HepG2 (cell line): ENCODE data around the gene NCOA5. TPM values are rescaled to one million over a fixed set of nuclear protein-coding genes. Genes with fewer than 3 reads are reported as not detected.

Source experiments
- CBX2 ChIP-seq, 2 experiments: fragments of 200-600 bp in 1 of 2; sonication (generic); formaldehyde crosslinking in 1 of 2; IDR thresholded peaks; 2 replicates each; pipeline versions ENCODE4 v1.7.0 to v1.8.1; 2018 to 2022; ENCODE audit warnings: low read depth in 2 of 2, low read length in 1 of 2, mild to moderate bottlenecking in 1 of 2, missing genetic modification reagents in 1 of 2
- CHCHD3 ChIP-seq: sonication (generic); formaldehyde crosslinking; IDR thresholded peaks from 2 replicates; pipeline ENCODE4 v1.8.0; 2022; ENCODE audit warnings: mild to moderate bottlenecking, missing genetic modification reagents, moderate library complexity
- GFI1 ChIP-seq: sonication (generic); formaldehyde crosslinking; IDR thresholded peaks from 2 replicates; pipeline ENCODE4 v1.5.0; 2020; ENCODE audit warnings: missing genetic modification reagents, mild to moderate bottlenecking, borderline replicate concordance
- PAX8 ChIP-seq: sonication (generic); formaldehyde crosslinking; IDR thresholded peaks from 2 replicates; pipeline ENCODE4 v1.8.0; 2022; ENCODE audit warnings: mild to moderate bottlenecking, missing genetic modification reagents, borderline replicate concordance
- PCBP2 ChIP-seq: fragments of 200-400 bp; formaldehyde crosslinking; optimal IDR thresholded peaks from 2 replicates; pipeline ENCODE3; 2018; ENCODE audit warnings: low read length, low read depth; ENCODE audit not compliant: poor library complexity, severe bottlenecking
- TRIM22 ChIP-seq: fragments of 450-650 bp; IDR thresholded peaks from 2 replicates; pipeline ENCODE4 v1.6.1; 2017
- XBP1 ChIP-seq: sonication (generic); formaldehyde crosslinking; IDR thresholded peaks from 2 replicates; pipeline ENCODE4 v1.5.0; 2020; ENCODE audit warnings: missing genetic modification reagents
- ZNF142 ChIP-seq: sonication (generic); formaldehyde crosslinking; IDR thresholded peaks from 2 replicates; pipeline ENCODE4 v1.4.0; 2020; ENCODE audit warnings: missing genetic modification reagents
- ZNF326 ChIP-seq: sonication (generic); formaldehyde crosslinking; IDR thresholded peaks from 2 replicates; pipeline ENCODE4 v1.4.0; 2020; ENCODE audit warnings: missing genetic modification reagents, borderline replicate concordance
- ZNF720 ChIP-seq: sonication (generic); formaldehyde crosslinking; IDR thresholded peaks from 2 replicates; pipeline ENCODE4 v1.4.0; 2020; ENCODE audit warnings: missing genetic modification reagents
- polyA plus RNA-seq, 8 experiments: library from polyadenylated mRNA; depleted of rRNA in 3 of 8; stranded (reverse) in 7 of 8; unstranded in 1 of 8; fragments of >200 nt; fragmentation: Illumina TruSeq in 4 of 8; extraction: Trizol in 4 of 8; gene quantifications; 2 replicates each; pipeline versions ENCODE4 v1.2.1 to v1.2.3, GENCODE V29; 2011 to 2016; ENCODE audit warnings: low read depth in 4 of 8, missing spikeins in 1 of 8, mixed read lengths in 1 of 8; ENCODE audit not compliant: insufficient read depth in 1 of 8
- total RNA-seq, 5 experiments: library from RNA; depleted of rRNA; stranded (reverse); fragments of >200 nt; fragmentation: Illumina TruSeq; extraction: Trizol; gene quantifications; 2 replicates each; pipeline ENCODE4 v1.2.3, GENCODE V29; 2016; ENCODE audit warnings: low read depth in 1 of 5
- TF ChIP-seq, protein P1 (sequence below): sonication (generic); formaldehyde crosslinking; IDR thresholded peaks from 2 replicates; pipeline ENCODE4 v1.5.1; 2020; ENCODE audit warnings: mild to moderate bottlenecking, moderate library complexity, missing genetic modification reagents
- TF ChIP-seq, protein P2 (sequence below): fragments of 450-650 bp; IDR thresholded peaks from 2 replicates; pipeline ENCODE4 v1.6.1; 2017; ENCODE audit warnings: mild to moderate bottlenecking
- TF ChIP-seq, protein P3 (sequence below): sonication (generic); formaldehyde crosslinking; IDR thresholded peaks from 2 replicates; pipeline ENCODE4 v1.4.0; 2020; ENCODE audit warnings: missing genetic modification reagents

NCOA5 gene
- total and polyA plus RNA-seq, 2 of the 13 experiments (the other 11 are each of a cell fraction or from before 2014, with no cell fraction given), result 16.5 to 28.4 TPM

- TF ChIP-seq, protein P1, sequence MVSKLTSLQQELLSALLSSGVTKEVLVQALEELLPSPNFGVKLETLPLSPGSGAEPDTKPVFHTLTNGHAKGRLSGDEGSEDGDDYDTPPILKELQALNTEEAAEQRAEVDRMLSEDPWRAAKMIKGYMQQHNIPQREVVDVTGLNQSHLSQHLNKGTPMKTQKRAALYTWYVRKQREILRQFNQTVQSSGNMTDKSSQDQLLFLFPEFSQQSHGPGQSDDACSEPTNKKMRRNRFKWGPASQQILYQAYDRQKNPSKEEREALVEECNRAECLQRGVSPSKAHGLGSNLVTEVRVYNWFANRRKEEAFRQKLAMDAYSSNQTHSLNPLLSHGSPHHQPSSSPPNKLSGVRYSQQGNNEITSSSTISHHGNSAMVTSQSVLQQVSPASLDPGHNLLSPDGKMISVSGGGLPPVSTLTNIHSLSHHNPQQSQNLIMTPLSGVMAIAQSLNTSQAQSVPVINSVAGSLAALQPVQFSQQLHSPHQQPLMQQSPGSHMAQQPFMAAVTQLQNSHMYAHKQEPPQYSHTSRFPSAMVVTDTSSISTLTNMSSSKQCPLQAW, result peak; percentile 63; the same call in 1 of the 2 replicates
- TF ChIP-seq TRIM22, result no peak
- TF ChIP-seq ZNF142 (CRISPR knock-in tag), result no peak
- no peak for TF ChIP-seq PCBP2
- no peak for TF ChIP-seq GFI1 (CRISPR knock-in tag)
- no peak for TF ChIP-seq ZNF720
- TF ChIP-seq ZNF326 (CRISPR knock-in tag), result no peak
- TF ChIP-seq CBX2 (IDR thresholded peaks at IDR 0.05; ENCODE audit: low read depth, low read length), result no peak
- TF ChIP-seq CBX2 (CRISPR knock-in tag; IDR thresholded peaks at IDR 0.05; ENCODE audit: low read depth), result no peak
- no peak for TF ChIP-seq CHCHD3 (CRISPR knock-in tag)
- TF ChIP-seq PAX8 (CRISPR knock-in tag), result 0 out of 2 replicates have a peak, but pooled peaks have one; percentile 22
- no peak for TF ChIP-seq XBP1 (CRISPR knock-in tag)
- TF ChIP-seq, protein P2, sequence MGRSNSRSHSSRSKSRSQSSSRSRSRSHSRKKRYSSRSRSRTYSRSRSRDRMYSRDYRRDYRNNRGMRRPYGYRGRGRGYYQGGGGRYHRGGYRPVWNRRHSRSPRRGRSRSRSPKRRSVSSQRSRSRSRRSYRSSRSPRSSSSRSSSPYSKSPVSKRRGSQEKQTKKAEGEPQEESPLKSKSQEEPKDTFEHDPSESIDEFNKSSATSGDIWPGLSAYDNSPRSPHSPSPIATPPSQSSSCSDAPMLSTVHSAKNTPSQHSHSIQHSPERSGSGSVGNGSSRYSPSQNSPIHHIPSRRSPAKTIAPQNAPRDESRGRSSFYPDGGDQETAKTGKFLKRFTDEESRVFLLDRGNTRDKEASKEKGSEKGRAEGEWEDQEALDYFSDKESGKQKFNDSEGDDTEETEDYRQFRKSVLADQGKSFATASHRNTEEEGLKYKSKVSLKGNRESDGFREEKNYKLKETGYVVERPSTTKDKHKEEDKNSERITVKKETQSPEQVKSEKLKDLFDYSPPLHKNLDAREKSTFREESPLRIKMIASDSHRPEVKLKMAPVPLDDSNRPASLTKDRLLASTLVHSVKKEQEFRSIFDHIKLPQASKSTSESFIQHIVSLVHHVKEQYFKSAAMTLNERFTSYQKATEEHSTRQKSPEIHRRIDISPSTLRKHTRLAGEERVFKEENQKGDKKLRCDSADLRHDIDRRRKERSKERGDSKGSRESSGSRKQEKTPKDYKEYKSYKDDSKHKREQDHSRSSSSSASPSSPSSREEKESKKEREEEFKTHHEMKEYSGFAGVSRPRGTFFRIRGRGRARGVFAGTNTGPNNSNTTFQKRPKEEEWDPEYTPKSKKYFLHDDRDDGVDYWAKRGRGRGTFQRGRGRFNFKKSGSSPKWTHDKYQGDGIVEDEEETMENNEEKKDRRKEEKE, result no peak
- TF ChIP-seq, protein P3, sequence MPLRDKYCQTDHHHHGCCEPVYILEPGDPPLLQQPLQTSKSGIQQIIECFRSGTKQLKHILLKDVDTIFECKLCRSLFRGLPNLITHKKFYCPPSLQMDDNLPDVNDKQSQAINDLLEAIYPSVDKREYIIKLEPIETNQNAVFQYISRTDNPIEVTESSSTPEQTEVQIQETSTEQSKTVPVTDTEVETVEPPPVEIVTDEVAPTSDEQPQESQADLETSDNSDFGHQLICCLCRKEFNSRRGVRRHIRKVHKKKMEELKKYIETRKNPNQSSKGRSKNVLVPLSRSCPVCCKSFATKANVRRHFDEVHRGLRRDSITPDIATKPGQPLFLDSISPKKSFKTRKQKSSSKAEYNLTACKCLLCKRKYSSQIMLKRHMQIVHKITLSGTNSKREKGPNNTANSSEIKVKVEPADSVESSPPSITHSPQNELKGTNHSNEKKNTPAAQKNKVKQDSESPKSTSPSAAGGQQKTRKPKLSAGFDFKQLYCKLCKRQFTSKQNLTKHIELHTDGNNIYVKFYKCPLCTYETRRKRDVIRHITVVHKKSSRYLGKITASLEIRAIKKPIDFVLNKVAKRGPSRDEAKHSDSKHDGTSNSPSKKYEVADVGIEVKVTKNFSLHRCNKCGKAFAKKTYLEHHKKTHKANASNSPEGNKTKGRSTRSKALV (CRISPR knock-in tag), result no peak
Observed at GRCh38 chr20:46021361-46022359, 68.1 kb downstream of the NCOA5 start (continued).
